ENCODE measurements around the gene LCE7A. TPM values are rescaled to one million over a fixed set of nuclear protein-coding genes. Genes with fewer than 3 reads are reported as not detected.

The LCE7A gene
- not detected for total RNA-seq

DNA sequence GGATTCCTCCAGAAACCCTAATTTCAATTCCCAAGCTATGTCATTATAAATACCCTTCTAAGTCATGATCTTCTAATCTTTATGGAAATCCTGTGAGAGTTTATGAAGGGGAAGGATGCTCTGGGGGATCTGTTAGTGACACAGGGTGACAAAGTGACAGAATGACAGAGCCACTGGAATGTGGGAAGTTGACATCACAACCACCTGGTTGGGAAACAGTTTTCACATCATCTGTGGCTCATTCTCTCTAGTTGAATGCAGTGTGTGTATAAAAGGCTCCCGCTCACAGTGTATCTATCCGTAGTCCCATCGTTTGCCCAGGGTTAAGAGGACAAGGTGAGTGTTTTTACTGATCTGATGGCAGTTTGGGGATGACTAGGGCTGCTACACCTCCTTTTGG, at the start of gene LCE7A:
LCE7A (plus strand) TSS at position 301 of the 400 bp plus-strand sequence. CDS start 702 bp downstream, outside the sequence.
- DNase-seq, result no peak
- H3K27me3 Mint-ChIP-seq, result peaks cover 5% of the 10 kb centered on the region
- H3K4me1 Mint-ChIP-seq, result no peaks in the 10 kb centered on the region
- no peak within 1 kb of the TSS for H3K4me3 Mint-ChIP-seq
- no peaks in the 10 kb centered on the region for H3K36me3 Mint-ChIP-seq (ENCODE audit: low read depth)
- CTCF ChIA-PET, result interaction anchor here (1.2 kb wide), 1 partner anchor 18 kb away, joined by 3 read pairs; the partner anchor contains the start of gene SMCP
- POLR2A ChIA-PET, result no interaction called here
- no peak within 1 kb of the TSS for H3K27ac Mint-ChIP-seq
- no peaks in the 10 kb centered on the region for H3K9me3 Mint-ChIP-seq

- no peak overlapping the region for H3K27ac Mint-ChIP-seq
- POLR2A ChIA-PET, result no interaction called here
- H3K4me1 Mint-ChIP-seq, result no peaks in the 10 kb centered on the region
- no peaks in the 10 kb centered on the region for H3K36me3 Mint-ChIP-seq (ENCODE audit: low read depth)
- peaks cover 5% of the 10 kb centered on the region for H3K27me3 Mint-ChIP-seq
- DNase-seq, result no peak
- no peak overlapping the region for H3K4me3 Mint-ChIP-seq
- CTCF ChIA-PET, result no interaction called here
- H3K9me3 Mint-ChIP-seq, result no peaks in the 10 kb centered on the region
Measured at GRCh38 chr1:152811050-152811449, 48.7 kb upstream of the LCE7A start.

GRCh38 chr1:152811671-152812070, 48.1 kb upstream of the LCE7A start, which contains the start of gene LCE1B:
Gene LCE1B, plus strand, starts transcription at chr1:152811971. Its CDS starts 476 bp downstream, at chr1:152812447.
- ChIA-PET POLR2A (no interaction called here), CTCF (no interaction called here)
- no peaks in the 10 kb centered on the region for H3K9me3 Mint-ChIP-seq
- no peak for DNase-seq
- H3K4me3 Mint-ChIP-seq, result no peak within 1 kb of the TSS
- H3K27me3 Mint-ChIP-seq, result peaks cover 5% of the 10 kb centered on the region
- H3K4me1 Mint-ChIP-seq, result no peaks in the 10 kb centered on the region
- H3K36me3 Mint-ChIP-seq (ENCODE audit: low read depth), result no peaks in the 10 kb centered on the region
- no peak within 1 kb of the TSS for H3K27ac Mint-ChIP-seq

DNA sequence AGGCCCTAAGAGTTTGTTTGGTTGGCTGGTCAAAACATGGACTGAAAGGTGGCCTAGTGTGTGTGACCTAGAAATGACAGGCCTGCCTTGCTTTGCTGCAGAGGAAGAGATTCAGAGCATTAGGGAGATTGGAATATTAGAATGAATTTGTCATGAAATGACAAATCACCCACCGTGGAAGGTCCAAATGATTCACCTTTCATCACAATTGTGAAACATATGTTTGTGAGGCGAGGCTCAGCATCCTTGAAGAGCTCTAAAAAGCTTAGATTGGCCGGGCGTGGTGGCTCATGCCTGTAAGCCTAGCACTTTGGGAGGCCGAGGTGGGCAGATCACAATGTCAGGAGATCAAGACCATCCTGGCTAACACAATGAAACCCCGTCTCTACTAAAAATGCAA, 42.5 kb upstream of the LCE7A start:
- H3K4me1 Mint-ChIP-seq, result no peaks in the 10 kb centered on the region
- no peak overlapping the region for H3K4me3 Mint-ChIP-seq
- ChIA-PET CTCF (no interaction called here), POLR2A (no interaction called here)
- peaks cover 4% of the 10 kb centered on the region for H3K27me3 Mint-ChIP-seq
- no peak overlapping the region for H3K27ac Mint-ChIP-seq
- no peaks in the 10 kb centered on the region for H3K36me3 Mint-ChIP-seq (ENCODE audit: low read depth)
- no peak for DNase-seq
- H3K9me3 Mint-ChIP-seq, result no peaks in the 10 kb centered on the region

GRCh38 chr1:152823294-152823693, 36.5 kb upstream of the LCE7A start:
- CTCF ChIA-PET, result no interaction called here
- Mint-ChIP-seq H3K27ac (no peak overlapping the region), H3K27me3 (peaks cover 18% of the 10 kb centered on the region), H3K4me3 (no peak overlapping the region), H3K36me3 (ENCODE audit: low read depth) (no peaks in the 10 kb centered on the region), H3K4me1 (no peaks in the 10 kb centered on the region), H3K9me3 (no peaks in the 10 kb centered on the region)
- DNase-seq, result no peak
- POLR2A ChIA-PET, result no interaction called here

DNA sequence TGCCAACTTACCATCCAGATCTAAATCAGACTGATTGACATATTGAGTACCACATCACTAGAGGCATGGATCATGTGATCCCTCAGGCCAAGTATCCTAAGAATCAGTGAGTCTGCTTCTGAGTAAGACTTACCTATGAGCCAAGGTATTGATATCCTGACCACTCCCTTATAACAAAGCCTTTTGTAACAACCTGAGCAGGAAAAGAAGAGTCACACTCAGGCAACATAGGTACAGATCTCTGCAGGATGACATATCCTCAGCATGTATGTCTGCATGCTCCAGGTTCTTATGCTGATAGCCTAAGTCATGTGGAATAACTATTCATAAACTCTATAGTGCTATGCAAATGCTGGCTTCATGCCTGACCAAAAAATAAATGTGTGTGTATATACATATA, 34.8 kb upstream of the LCE7A start:
- Mint-ChIP-seq H3K9me3 (no peaks in the 10 kb centered on the region), H3K36me3 (ENCODE audit: low read depth) (no peaks in the 10 kb centered on the region), H3K27ac (no peak overlapping the region), H3K27me3 (peaks cover 17% of the 10 kb centered on the region), H3K4me3 (no peak overlapping the region), H3K4me1 (no peaks in the 10 kb centered on the region)
- ChIA-PET CTCF (no interaction called here), POLR2A (no interaction called here)
- DNase-seq, result no peak

DNA sequence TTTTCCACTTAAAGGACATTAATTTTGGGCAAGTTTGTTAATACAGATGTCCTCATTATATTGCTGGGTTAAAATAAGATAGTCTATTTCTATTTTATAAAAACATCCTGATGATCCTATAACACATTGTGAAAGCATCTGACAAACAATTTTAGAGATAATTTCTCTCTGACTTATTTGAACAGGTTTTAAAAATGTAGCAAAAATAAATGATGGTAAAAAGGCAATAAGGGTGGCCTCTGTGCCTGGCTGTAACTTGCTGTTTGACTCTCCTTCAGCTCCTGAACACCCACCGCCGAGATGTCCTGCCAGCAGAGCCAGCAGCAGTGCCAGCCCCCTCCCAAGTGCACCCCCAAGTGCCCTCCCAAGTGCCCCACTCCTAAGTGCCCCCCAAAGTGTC, 32.6 kb upstream of the LCE7A start, which contains the start of gene LCE1A:
LCE1A (plus strand) TSS at position 301 of the 400 bp plus-strand sequence; CDS start at position 301, 0 bp downstream.
- CTCF ChIA-PET, result no interaction called here

GRCh38 chr1:152836870-152837269, 22.9 kb upstream of the LCE7A start:
- CTCF ChIA-PET, result no interaction called here
- H3K27ac Mint-ChIP-seq, result no peak overlapping the region
- POLR2A ChIA-PET, result no interaction called here

More for the DNA sequence above, 32.6 kb upstream of the LCE7A start, which contains the start of gene LCE1A:
- POLR2A ChIA-PET, result no interaction called here
- no peaks in the 10 kb centered on the region for H3K4me1 Mint-ChIP-seq
- DNase-seq, result no peak
- no peak within 1 kb of the TSS for H3K4me3 Mint-ChIP-seq
- no peaks in the 10 kb centered on the region for H3K9me3 Mint-ChIP-seq
- H3K36me3 Mint-ChIP-seq (ENCODE audit: low read depth), result no peaks in the 10 kb centered on the region
- peaks cover 20% of the 10 kb centered on the region for H3K27me3 Mint-ChIP-seq
- H3K27ac Mint-ChIP-seq, result no peak within 1 kb of the TSS

GRCh38 chr1:152842556-152842955, 17.2 kb upstream of the LCE7A start, which contains the start of gene LCE6A:
Gene LCE6A, plus strand, starts transcription at chr1:152842856. Its CDS starts 665 bp downstream, at chr1:152843521.
- no peaks in the 10 kb centered on the region for H3K4me1 Mint-ChIP-seq
- ChIA-PET CTCF (interaction anchor here (0.5 kb wide), 1 partner anchor 189 kb away, joined by 3 read pairs; no protein-coding TSS in a partner anchor), POLR2A (no interaction called here)
- no peaks in the 10 kb centered on the region for H3K9me3 Mint-ChIP-seq
- no peaks in the 10 kb centered on the region for H3K36me3 Mint-ChIP-seq (ENCODE audit: low read depth)
- DNase-seq, result no peak
- no peak within 1 kb of the TSS for H3K27ac Mint-ChIP-seq
- no peaks in the 10 kb centered on the region for H3K27me3 Mint-ChIP-seq
- H3K4me3 Mint-ChIP-seq, result no peak within 1 kb of the TSS

More at GRCh38 chr1:152836870-152837269, 22.9 kb upstream of the LCE7A start:
- no peak for DNase-seq
- H3K27me3 Mint-ChIP-seq, result no peaks in the 10 kb centered on the region
- no peaks in the 10 kb centered on the region for H3K36me3 Mint-ChIP-seq (ENCODE audit: low read depth)
- no peak overlapping the region for H3K4me3 Mint-ChIP-seq
- no peaks in the 10 kb centered on the region for H3K9me3 Mint-ChIP-seq
- no peaks in the 10 kb centered on the region for H3K4me1 Mint-ChIP-seq

DNA sequence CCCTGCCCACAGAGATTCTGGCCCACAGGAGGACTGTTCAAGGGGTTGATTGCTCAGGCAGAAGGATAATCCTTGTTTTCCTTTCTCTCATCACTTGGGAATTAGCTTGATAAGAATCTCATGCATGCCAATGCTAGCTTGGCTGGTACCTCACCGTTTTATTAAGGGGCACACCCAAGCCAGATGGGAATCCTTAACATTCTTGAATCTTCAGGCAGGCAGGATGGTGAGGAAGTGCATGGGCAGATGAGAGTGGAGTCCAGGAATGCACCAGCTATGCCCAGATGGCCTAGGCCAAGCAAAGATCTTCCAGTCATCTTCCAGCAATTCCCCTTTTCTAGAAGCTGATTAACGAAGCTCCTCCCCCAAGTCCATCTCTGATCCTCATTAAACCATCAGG, 4.1 kb upstream of the LCE7A start:
- no peaks in the 10 kb centered on the region for H3K9me3 Mint-ChIP-seq
- no peak for DNase-seq
- H3K4me3 Mint-ChIP-seq, result no peak overlapping the region
- H3K4me1 Mint-ChIP-seq, result no peaks in the 10 kb centered on the region
- CTCF ChIA-PET, result interaction anchor here (1.0 to 1.2 kb wide), 2 partner anchors 9 to 15 kb away, joined by 4 to 5 read pairs; no protein-coding TSS in a partner anchor
- H3K27ac Mint-ChIP-seq, result no peak overlapping the region
- no peaks in the 10 kb centered on the region for H3K36me3 Mint-ChIP-seq (ENCODE audit: low read depth)
- peaks cover 4% of the 10 kb centered on the region for H3K27me3 Mint-ChIP-seq
- POLR2A ChIA-PET, result no interaction called here

DNA sequence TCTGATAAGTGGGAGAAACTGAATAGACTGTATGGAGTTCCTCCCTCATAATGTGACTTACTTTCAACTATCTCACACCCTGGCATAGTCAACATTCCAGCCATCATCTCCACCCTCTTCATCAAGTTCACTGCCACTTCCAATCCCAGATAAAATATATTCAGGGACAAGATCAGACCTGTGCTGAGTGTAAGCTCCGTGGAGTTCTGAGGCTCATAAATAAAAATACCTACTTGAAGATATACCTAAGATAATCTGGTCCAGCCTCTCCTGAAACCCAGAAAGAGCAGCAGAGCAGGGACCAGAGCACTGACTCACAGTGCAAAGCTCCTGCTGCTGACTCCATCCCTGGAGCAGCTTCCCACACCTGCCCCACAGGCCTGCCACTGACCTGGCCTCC, 1.7 kb upstream of the LCE7A start:
- Mint-ChIP-seq H3K9me3 (no peaks in the 10 kb centered on the region), H3K4me3 (no peak overlapping the region), H3K27ac (no peak overlapping the region), H3K36me3 (ENCODE audit: low read depth) (no peaks in the 10 kb centered on the region), H3K4me1 (no peaks in the 10 kb centered on the region), H3K27me3 (peaks cover 5% of the 10 kb centered on the region)
- ChIA-PET POLR2A (no interaction called here), CTCF (interaction anchor here (0.6 kb wide), 1 partner anchor 412 kb away, joined by 3 read pairs; no protein-coding TSS in a partner anchor)
- no peak for DNase-seq

- CTCF ChIA-PET, result no interaction called here
- Mint-ChIP-seq H3K27me3 (peaks cover 5% of the 10 kb centered on the region), H3K9me3 (no peaks in the 10 kb centered on the region), H3K36me3 (ENCODE audit: low read depth) (no peaks in the 10 kb centered on the region), H3K27ac (no peak overlapping the region), H3K4me3 (no peak overlapping the region), H3K4me1 (no peaks in the 10 kb centered on the region)
- POLR2A ChIA-PET, result no interaction called here
- no peak for DNase-seq
Measured at GRCh38 chr1:152860129-152860528, 333 bp downstream of the LCE7A start.

DNA sequence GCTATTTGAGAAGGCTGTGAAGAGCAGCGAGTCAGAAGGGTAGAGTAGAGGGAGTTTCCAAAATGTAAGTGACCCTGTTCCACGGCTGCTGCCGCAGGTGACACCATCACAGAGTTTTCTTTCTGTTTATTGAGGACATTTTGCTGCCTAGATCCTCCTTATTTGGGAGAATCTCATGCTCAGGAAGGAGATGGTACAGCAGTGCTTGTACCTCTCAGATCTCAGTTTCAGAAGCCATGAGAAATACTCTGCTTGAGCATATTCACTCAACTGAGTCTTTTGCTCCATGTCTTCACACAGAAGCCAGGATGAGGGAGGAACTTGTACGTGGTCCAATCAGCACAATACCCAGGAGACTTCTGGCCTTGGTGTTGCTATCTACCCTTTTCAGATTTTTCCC, 1.6 kb downstream of the LCE7A start:
- H3K36me3 Mint-ChIP-seq (ENCODE audit: low read depth), result no peaks in the 10 kb centered on the region
- ChIA-PET CTCF (no interaction called here), POLR2A (no interaction called here)
- H3K27ac Mint-ChIP-seq, result no peak overlapping the region
- no peaks in the 10 kb centered on the region for H3K9me3 Mint-ChIP-seq
- peaks cover 5% of the 10 kb centered on the region for H3K27me3 Mint-ChIP-seq
- H3K4me1 Mint-ChIP-seq, result no peaks in the 10 kb centered on the region
- DNase-seq, result no peak
- no peak overlapping the region for H3K4me3 Mint-ChIP-seq

DNA sequence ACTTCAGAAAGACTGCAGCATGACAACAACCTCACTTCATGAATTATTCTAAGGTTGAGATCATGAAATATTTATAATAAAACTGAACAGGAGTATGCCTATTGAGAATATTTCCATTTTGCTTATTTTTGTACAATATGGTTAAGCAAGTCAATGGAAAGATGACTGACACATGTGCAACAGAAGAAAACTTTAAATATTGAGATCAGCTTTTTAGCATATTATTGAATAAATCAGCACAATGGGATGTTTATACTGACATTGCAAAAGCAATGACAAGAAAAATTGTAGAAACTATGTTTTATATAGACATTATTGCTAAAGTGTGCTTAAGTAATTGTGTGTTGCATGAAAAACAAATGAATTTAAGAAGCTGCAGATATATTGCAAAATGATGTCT, 4.6 kb downstream of the LCE7A start:
- CTCF ChIA-PET, result interaction anchor here (1.7 kb wide), 1 partner anchor 8 kb away, joined by 4 read pairs; no protein-coding TSS in a partner anchor

More for the DNA sequence above, 4.6 kb downstream of the LCE7A start:
- Mint-ChIP-seq H3K9me3 (no peaks in the 10 kb centered on the region), H3K4me3 (no peak overlapping the region), H3K36me3 (ENCODE audit: low read depth) (no peaks in the 10 kb centered on the region), H3K4me1 (no peaks in the 10 kb centered on the region), H3K27me3 (peaks cover 1% of the 10 kb centered on the region), H3K27ac (no peak overlapping the region)
- DNase-seq, result no peak
- POLR2A ChIA-PET, result no interaction called here

Measured in activated CD4-positive, alpha-beta memory T cell treated with anti-CD3 and anti-CD28 coated beads, Interleukin-2, amount 10 ng/mL, durations not matched to agents 7 days and 5 days (primary cell).